ENCODE data around the gene CXorf66.
"Not testable (repeated sequence)": the region's sequence is repeated elsewhere in the genome, so short reads cannot be mapped to it uniquely, and the experiment has no call there.

CXorf66 gene

DNA sequence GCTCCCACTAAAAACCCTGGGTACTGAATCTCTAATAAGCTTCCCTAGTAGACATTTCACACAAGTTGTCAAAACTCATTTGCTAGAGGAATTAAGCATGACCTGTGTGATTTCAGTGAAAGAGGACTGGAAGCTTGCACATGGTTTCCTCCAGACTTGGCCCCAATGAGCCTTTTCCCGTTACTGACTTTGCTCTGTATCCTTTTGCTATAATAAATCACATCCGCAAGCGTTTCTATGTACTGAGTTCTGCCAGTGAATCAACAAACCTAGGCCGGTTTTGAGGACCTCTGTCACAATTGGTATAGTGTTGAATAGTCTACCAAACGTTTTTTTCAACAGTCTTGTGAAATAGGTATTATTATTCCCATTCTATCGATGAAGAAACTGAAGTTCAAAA, 40.6 kb downstream of the CXorf66 start:
- DNase-seq: no peak

DNA sequence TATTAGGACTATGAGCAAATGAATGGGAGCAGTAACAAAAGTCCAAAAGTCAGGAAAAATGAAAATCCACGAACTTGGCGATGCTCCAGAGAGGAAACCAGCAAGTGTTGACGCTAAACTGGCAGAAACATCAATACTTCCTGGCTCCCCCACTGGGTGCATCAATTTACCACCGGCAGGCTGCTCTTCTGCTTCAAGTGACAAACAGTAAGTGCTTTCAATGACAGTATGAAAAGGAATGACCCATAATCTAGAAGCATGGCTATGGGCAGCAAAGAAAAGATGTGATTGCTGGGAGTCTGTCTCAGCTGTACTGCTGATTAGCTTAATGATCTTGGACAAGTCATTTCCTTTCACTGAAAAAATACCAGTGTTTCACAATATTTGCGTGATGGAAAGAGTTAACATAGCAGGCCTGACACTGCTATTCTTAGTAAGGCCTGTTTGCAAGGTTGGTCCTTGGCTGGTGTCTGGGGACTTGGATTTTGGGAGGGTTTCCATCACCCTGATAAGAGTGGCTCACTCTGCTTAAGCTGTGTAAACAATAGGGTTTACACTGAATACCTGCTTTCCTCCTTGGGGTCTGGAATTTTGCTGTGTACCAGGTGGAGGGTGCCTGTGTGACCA, 41.1 kb downstream of the CXorf66 start:
- DNase-seq: peak; percentile 10

DNA sequence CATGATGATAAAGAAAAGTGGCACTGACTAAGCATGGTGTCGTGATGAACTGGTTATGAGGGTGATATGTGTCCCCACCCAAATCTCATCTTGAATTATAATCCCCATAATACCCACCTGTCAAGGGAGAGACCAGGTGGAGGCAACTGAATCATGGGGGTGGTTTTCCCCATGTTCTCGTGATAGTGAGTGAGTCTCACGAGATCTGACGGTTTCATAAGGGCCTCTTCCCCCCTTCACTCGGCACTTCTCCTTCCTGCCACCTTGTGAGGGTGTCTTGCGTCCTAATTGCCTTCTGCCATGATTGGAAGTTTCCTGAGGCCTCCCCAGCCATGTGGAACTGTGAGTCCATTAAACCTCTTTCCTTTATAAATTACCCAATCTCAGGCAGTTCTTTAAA, 44.2 kb downstream of the CXorf66 start:
- not testable (repeated sequence) for DNase-seq

DNA sequence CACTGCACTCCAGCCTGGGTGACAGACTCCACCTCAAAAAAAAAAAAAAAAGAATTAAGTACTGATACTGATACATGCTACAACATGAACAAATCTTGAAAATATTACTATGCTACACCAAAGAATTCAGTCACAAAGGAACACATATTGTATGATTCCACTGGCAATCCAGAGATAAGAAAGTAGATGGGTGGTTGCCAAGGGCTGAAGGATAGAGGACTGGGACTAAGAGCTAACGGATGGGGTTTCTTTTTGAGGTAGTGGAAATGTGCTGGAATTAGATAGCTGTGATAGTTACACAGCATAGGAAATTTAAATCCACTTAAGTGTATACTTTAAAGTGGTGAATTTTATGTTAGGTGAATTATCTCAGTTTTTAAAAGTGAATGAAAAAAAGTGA, 45.0 kb downstream of the CXorf66 start:
- DNase-seq: peak; percentile 75

- no peak for DNase-seq
Observed at GRCh38 chrX:139914421-139914820, 50.9 kb downstream of the CXorf66 start.

GRCh38 chrX:139909712-139910111, 55.6 kb downstream of the CXorf66 start:
- DNase-seq: no peak

DNA sequence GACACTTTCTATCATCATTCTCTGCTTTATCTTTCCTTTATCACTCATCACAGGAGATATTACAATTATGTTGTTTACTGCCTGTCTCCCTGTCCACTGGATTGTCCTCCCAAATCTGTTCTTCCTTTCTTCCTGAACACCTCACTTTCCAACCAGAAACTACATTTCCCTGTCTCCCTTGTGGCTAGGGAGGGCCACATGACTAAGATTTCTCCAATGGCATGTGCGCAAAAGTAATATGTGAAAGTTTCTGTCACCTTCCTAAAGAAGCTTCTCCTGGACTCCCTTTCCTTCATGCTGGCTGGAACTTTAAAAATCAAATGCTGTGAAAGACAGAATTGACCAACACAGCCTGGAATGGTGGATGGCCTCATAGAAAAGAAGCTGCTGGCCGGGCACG, 58.2 kb downstream of the CXorf66 start:
- DNase-seq: no peak

DNA sequence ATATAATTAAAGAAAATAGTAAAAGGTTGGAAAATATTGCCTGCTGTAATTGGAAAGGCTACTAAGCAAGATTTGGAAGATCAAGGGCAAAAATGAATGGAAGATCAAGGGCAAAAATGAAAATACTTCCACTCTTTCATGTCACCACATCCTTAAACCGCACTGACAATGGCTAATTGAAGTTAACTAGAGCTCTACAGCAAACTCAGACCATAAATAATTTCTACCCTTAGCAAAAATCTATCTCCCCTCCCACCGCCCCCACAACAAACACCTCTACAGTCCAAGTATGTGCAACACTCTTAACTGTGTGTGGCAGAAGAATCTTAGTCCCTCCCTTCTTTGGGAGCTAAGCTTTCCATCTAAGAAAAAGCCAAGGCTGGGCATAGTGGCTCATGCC, 59.6 kb downstream of the CXorf66 start:
- DNase-seq: no peak

All from hematopoietic multipotent progenitor cell treated with erythropoietin and hydrocortisone succinate and interleukin-3 and kit ligand, for 4 days (in vitro differentiated cells).